WTC11 (cell line): ENCODE measurements around the gene ATP8B4.

Source experiments
- ATF1 ChIP-seq: sonication (generic); formaldehyde crosslinking; IDR thresholded peaks from 2 replicates; pipeline ENCODE4 v1.8.1; 2023; ENCODE audit warnings: mild to moderate bottlenecking, moderate library complexity, missing genetic modification reagents
- ESRRA ChIP-seq: sonication (generic); formaldehyde crosslinking; IDR thresholded peaks from 2 replicates; pipeline ENCODE4 v1.8.1; 2022; ENCODE audit warnings: mild to moderate bottlenecking, missing genetic modification reagents, borderline replicate concordance
- KAT7 ChIP-seq: sonication (generic); formaldehyde crosslinking; IDR thresholded peaks from 2 replicates; pipeline ENCODE4 v1.8.1; 2023; ENCODE audit warnings: missing genetic modification reagents, mild to moderate bottlenecking, borderline replicate concordance
- NFYB ChIP-seq: sonication (generic); formaldehyde crosslinking; conservative IDR thresholded peaks from 2 replicates; pipeline ENCODE4 v1.8.0; 2022; ENCODE audit warnings: low read depth, missing genetic modification reagents
- TP53 ChIP-seq: sonication (generic); formaldehyde crosslinking; IDR thresholded peaks from 2 replicates; pipeline ENCODE4 v1.8.1; 2023; ENCODE audit warnings: mild to moderate bottlenecking, missing genetic modification reagents
- ZNF423 ChIP-seq: fragments of 250-450 bp; sonication (Bioruptor Pico); IDR thresholded peaks from 2 replicates; pipeline ENCODE4 v2.1.2; 2022; ENCODE audit warnings: mild to moderate bottlenecking, moderate library complexity
- TF ChIP-seq, protein P1 (sequence below): fragments of 200-600 bp; IDR thresholded peaks from 2 replicates; pipeline ENCODE4 v1.8.0; 2022; ENCODE audit warnings: antibody characterized with exemption

DNA sequence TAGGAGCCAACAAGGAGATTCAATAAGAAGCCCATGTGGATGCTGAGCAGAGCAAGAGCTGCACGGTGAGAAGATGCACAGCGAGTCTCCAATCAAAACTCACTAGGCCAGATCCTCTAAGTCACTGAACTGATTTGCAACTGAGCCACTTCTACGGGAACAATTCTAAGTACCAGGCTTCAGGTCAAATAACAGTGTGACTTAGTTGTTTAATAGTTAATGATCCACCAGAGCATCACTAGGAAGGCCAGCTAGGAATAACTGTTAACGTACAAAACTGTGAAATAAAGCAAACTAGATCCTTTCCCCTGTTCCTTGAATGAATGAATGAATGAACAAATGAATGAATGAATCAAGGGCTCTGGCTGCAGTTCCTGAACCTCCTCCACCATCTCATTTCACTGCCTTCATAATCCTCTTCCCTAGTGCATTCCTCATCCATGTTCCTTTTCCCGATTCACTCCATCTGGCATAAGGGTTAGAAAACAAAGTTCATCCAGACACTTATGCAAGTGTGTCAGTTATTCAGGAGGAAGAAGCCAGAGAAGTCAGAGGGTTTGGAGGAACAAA is 59.7 kb downstream of the ATP8B4 start:
- TF ChIP-seq ESRRA (CRISPR knock-in tag), result no peak
- TF ChIP-seq ZNF423 (CRISPR knock-in tag), result no peak
- TF ChIP-seq, protein P1, sequence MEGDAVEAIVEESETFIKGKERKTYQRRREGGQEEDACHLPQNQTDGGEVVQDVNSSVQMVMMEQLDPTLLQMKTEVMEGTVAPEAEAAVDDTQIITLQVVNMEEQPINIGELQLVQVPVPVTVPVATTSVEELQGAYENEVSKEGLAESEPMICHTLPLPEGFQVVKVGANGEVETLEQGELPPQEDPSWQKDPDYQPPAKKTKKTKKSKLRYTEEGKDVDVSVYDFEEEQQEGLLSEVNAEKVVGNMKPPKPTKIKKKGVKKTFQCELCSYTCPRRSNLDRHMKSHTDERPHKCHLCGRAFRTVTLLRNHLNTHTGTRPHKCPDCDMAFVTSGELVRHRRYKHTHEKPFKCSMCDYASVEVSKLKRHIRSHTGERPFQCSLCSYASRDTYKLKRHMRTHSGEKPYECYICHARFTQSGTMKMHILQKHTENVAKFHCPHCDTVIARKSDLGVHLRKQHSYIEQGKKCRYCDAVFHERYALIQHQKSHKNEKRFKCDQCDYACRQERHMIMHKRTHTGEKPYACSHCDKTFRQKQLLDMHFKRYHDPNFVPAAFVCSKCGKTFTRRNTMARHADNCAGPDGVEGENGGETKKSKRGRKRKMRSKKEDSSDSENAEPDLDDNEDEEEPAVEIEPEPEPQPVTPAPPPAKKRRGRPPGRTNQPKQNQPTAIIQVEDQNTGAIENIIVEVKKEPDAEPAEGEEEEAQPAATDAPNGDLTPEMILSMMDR, result no peak
- TF ChIP-seq TP53 (CRISPR knock-in tag), result no peak
- no peak for TF ChIP-seq ATF1
- TF ChIP-seq KAT7 (CRISPR knock-in tag), result no peak
- no peak for TF ChIP-seq NFYB
